HG03439 (cell line): Measurements from ENCODE around the gene CCNC.

Experiments
- ATAC-seq: cut with Tn5 transposase; IDR thresholded peaks from one replicate; pipeline ENCODE4 v1.9.1; 2021; ENCODE audit warnings: mild to moderate bottlenecking, moderate library complexity; ENCODE audit not compliant: unreplicated experiment

Gene CCNC

DNA sequence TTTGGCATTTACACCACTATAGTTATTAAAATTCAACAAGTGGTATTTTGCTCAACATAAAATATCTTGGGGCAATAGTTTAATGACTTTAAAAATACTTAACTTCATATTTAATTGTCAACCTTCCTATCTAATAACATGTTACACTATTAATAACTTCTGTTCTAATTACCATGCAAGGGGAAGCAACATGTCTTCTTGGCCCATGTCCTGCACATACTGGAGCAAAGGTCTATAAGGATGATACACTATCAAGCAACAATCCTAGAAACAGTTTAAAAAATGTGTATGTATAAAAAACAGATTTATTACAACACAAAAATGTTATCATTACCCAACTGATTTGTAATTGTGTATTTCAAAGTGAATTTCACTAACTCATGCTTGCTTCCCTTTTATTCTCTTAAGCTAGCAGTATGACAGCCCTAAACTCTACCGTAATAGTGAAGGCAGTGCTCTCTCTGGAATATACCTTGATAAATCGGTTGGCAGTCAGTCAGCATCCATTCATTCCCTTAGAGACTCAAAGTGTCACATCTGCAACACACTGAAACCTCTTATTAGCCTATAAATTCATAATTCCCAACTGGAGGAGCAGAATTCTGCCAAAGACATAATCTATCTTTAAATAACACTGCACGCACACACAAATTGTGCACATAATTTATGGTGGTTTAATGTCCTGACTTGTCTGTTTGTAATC is 18.3 kb downstream of the CCNC start:
- no peak for ATAC-seq

DNA sequence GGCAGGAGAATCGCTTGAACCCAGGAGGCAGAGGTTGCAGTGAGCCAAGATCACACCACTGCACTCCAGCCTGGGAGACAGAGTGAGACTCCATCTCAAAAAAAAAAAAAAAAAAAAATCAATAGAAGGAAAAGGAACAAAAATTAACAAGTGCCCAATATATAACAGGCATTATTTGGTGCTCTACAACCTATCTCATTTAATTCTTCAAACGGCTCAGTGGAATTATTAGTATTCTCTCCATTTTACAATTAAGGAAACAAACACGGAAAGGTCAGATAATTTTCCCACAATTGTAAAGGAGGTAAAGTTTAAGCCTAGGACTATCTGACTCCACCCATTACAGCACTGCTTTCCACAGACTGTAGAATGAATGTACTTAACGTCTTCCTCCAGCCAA is 19.8 kb downstream of the CCNC start:
- ATAC-seq: no peak

DNA sequence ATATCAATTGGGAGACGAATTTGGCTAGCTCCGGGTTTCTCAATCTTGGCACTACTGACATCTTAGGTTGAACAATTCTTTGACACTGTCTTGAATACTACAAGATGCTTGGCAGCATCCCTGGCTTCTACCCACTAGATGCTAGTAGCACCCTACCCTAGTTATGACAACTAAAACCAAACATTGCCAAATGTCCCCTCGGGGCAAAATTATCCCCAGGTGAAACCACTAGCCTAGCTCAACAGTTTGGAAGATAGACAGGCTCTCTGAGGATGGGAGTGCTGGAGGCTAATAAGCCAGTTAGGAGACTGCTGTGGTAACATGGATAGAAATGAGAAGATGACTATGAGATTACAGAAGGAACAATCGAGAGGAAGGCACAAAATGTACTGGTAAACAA is 20.9 kb downstream of the CCNC start:
- no peak for ATAC-seq

DNA sequence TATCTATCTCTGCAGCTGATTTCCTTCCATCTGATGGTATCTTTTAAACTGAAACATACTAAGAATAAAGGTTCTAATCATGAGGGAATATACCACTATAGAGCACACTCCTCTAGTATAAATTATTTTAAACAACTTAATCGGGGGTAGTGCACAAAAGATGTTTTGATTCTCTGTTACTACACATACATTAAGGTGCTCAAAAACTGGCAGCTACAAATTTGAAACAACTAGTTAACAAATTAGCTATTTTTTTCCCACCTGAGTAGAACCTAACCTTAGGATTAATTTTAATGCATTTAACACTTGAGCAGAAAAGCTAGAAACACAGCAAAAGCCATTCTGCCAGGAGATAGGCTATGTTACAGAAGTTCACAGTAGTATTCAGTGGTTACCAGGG is 23.0 kb downstream of the CCNC start:
- no peak for ATAC-seq

DNA sequence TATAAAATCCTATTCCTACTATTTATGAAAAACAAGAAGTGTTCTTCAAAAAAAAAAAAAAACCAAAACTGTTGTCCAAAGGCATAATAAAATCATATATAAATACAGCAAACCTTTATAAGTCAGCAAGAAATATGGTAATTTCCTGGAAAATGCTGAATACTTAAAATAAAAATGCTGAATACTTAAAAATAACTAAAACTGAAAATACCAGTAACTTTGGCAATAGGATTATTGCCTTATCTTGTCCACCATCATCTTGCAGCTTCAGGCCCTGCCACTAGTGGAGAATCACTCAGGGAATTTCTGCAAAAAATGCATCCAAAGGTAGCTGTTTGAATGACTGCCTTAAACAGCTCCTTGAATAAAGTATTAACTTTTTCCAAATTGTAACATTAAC is 24.5 kb downstream of the CCNC start:
- no peak for ATAC-seq

DNA sequence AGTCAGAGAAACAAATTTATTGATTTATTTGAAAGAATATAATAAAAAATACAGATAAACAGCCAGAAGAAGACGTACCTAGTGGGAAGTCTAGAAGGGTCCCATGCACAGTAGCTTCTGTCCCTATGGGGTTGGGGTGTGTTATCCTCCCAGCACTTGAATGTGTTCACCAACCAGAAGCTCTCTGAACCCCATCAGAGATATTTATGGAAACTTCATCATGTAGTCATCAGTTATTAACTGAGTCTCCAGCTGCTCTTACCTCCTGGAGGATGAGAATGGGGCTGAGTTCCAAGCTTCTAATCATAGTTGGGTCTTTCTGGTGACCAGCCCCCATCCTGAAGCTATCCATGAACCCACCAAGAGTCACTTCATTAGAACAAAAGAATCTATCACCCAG is 37.8 kb downstream of the CCNC start:
- no peak for ATAC-seq

DNA sequence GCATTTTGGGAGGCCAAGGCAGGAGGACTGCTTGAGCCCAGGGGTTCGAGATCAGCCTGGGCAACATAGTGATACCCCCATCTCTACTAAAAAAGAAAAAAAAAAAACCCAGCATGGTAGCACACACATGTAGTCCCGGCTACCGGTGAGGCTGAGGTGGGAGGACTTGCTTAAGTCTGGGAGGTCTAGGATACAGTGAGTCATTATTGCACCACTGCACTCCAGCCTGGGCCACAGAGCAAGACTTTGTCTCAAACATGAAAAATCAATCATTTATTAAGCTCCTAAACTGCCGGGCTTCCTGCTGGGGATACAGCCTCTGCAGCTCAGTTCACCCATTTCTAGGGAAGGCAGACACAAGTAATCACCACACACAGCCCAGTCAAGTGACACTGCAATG is 45.9 kb downstream of the CCNC start:
- no peak for ATAC-seq

DNA sequence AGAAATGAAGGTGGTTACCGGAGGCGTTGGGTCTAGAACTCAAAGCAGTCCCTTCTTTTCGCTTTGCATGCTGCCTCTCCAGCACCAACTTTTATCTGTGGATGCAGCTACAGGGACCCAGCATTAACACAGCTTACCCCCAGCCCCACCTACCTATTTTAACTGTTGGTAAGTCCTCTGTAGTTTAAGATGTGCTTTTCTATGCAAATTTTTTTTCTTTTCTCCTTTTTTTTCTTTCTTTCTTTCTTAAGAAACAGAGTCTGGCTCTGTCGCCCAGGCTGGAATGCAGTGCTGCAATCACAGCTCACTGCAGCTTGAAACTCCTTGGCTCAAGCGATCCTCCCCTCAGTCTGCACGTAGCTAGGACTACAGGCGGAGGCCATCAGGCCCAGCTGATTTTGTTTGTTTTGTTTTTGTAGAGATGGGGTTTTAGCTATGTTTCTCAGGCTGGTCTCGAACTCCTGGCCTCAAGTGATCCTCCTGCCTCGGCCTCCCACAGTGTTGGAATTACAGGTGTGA is 46.8 kb downstream of the CCNC start:
- peak; percentile 19 for ATAC-seq

DNA sequence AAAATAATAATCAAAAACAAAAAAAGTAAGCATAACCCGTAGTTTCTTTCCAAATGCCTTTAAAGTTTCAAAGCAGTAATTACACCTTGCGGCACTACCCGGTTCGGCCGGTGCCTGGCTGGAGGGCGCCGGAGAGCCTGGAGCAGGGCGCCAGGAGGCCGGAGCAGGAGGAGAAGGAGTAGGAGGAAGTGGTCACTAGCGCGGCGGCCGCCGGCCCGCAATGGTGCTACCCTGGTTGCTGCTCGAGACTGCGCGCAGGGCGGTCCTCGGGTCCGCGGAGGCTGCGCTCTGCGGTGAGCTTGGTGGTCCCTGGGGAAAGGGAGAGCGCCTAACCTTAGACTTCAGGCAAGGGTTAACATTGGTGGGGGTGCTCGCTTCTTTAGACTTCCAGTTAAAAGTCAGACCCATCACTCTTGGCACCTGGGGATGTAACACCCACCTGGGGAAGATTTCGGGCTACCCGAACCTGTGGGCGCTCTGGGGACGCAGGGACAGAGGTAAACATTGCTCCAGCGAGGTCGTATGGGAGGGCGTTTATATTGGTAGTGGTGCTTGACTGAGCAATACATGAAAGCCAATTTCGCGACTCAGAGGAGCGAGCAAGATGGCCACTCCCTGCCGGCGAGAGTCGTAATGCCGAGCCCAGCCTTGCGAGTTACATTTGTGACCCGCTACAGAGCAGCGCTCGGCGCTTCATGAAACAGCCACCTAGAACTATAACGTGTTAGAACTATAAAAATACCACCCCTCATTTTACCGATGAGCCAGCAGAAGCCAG is 47.4 kb downstream of the CCNC start:
- ATAC-seq: peak; percentile 97

DNA sequence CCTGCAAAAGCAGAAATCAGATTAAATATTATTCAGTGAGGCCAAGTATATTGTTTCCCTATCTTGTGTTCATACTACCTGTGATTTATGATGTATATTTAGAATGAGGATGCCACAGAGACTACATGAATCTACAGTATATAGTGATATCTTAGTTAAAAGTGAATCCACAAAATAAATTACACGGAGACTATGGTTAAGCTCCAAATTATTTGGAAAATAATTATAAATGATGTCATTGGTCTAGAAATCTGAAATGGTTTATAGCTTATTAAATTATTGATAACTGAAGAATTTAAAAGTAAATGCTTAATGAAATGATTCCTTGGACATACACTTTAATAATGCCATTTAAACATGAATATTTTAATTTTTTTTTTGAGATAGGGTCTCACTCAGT is 49.0 kb downstream of the CCNC start:
- ATAC-seq: no peak

DNA sequence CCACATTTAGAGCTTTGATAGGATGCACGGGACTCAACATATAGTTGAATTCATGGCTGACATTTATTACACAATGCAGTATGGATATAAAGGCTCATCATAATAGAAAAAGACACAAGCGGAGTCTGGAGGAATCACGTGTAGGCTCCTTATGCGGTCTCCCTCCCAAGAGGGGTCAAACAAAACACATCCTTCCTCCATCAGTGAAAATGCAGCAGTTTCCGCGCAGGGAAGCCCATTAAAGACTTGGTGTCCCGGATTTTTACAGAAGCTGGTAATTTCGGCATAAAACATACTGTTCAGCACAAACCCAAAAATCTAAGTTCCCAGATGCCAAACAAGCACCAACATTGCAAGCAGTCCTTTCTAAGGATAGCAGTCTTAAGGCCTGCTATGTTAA is 54.4 kb downstream of the CCNC start:
- ATAC-seq: no peak

DNA sequence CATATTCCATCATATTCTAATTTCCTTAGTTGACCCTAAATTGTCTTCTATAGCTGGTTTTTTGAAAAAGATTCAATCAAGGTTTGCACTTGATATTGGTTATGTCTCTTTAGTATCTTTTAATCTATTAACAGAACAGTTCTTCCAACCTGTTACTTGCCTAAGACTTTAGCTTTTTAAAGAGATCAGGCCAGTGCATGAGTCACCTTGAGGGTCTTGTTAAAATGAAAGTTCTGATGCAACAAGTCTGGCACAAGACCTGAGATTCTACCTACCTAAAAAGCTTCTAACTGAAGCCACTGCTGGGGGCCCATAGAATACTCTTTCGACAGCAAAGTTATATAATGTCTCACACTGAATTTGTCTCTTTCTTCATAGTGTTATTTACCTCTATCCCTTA is 56.4 kb downstream of the CCNC start:
- ATAC-seq: no peak

DNA sequence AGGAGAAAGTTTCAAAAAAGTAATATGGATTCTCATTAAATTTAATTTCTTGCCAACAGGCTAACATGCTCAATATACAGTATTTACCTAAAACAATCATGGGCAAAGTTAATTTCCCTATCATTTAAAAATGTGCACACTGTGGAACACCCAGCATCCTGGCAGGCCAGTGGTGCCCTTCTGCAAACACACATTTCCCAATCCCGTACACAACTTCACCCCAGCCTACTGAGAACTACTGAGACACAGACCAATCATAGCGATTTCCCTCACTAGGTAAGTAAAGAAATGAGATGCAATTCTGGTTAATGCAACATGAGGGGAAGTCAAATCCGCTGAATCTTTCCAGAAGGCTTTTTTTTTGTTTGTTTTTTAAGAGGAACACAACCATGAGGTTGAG is 60.8 kb downstream of the CCNC start:
- no peak for ATAC-seq

DNA sequence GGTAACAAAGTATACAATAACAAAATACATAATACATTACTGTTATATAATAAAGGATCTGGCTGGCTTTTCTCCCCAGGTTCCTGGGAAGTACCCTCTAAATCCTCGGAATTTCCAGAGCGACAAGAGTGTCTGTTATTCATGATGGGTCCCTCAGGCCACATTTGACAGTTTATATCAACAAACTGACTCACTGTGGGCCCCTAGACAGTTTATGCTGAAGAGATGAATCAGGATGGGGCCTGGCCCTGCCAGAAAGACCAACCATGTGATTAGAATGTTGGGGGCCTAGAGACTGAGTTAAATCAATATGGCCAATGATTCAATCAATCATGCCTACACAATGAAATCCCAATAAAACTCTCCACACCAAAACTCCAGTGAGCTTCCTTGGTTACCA is 66.7 kb downstream of the CCNC start:
- no peak for ATAC-seq

DNA sequence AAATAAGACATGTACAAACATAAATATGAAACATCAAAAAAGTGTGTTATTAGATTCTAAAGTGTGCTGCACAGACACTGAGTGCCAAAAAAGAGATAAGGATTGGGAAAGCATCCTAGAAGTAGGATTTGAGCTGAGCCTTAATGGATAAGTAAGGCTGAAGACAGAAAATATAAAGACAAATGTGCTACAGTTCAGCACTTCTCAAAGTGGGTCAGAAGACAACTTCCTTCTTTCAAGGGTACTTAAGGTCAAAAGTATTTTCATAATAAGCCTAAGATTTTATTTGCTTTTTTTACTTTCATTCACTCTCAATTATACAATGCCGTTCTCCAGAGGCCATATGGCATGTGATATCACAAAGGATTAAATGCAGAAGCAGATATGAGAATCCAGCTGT is 70.0 kb downstream of the CCNC start:
- no peak for ATAC-seq

DNA sequence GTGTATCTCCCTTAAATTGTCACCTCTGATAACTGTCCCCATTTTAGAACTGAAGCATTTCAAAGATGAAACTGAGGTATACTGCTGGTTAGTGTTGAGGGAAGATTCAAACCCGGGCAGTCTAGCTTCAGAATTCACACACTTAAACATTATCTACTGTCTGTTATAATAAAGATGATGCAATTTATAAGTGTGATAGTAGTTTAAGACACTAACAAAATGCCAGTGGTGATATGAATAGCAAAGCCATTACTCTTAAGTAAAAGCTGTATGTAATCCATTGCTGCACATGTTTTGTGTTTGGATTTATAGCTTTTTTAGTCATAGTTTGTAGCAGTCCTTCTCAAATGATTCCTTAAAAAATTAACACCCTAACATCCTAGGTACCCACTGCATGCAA is 73.0 kb downstream of the CCNC start:
- no peak for ATAC-seq
